ENCODE data around the gene TREM1.

TREM1 gene

GRCh38 chr6:41325446-41326066, 39.1 kb upstream of the TREM1 start:
- Histone ChIP-seq H3K9ac (ENCODE audit: low read length) (no peak overlapping the region), H2AFZ (ENCODE audit: low read length) (no peak overlapping the region), H3F3A (ENCODE audit: insufficient read depth, low read length) (no peaks in the 10 kb centered on the region), H3K4me1 (ENCODE audit: insufficient read depth, low read length, severe bottlenecking) (no peaks in the 10 kb centered on the region), H3K9me2 (ENCODE audit: low read depth, low read length) (no peaks in the 10 kb centered on the region), H3K79me2 (ENCODE audit: insufficient read depth, low read length) (no peaks in the 10 kb centered on the region), H3K4me3 (ENCODE audit: low read depth, low read length, poor library complexity, severe bottlenecking) (no peak overlapping the region), H3K4me2 (ENCODE audit: low read length) (no peak overlapping the region), H3K27me3 (ENCODE audit: insufficient read depth, low read length) (0 out of 2 replicates have a peak, but pooled peaks cover 3% of the 10 kb centered on the region), H3K36me3 (ENCODE audit: insufficient read depth, low read length) (no peaks in the 10 kb centered on the region), H3K27ac (ENCODE audit: low read depth, low read length, poor library complexity, severe bottlenecking) (no peak overlapping the region), H3K9me3 (ENCODE audit: low read length) (no peaks in the 10 kb centered on the region), H4K20me1 (ENCODE audit: insufficient read depth, low read length) (no peaks in the 10 kb centered on the region)
- TF ChIP-seq EZH2 (IDR thresholded peaks at IDR 0.05; ENCODE audit: borderline replicate concordance, low read length) (no peak), CTCF (IDR thresholded peaks at IDR 0.05; ENCODE audit: low read length) (no peak)

GRCh38 chr6:41321183-41321582, 34.7 kb upstream of the TREM1 start:
- Histone ChIP-seq H3K9me2 (ENCODE audit: low read depth, low read length) (no peaks in the 10 kb centered on the region), H4K20me1 (ENCODE audit: insufficient read depth, low read length) (no peaks in the 10 kb centered on the region), H3K4me3 (ENCODE audit: low read depth, low read length, poor library complexity, severe bottlenecking) (no peak overlapping the region), H3K27me3 (ENCODE audit: insufficient read depth, low read length) (0 out of 2 replicates have a peak, but pooled peaks cover 6% of the 10 kb centered on the region), H3K9me3 (ENCODE audit: low read length) (no peaks in the 10 kb centered on the region), H3K4me1 (ENCODE audit: insufficient read depth, low read length, severe bottlenecking) (peaks cover 11% of the 10 kb centered on the region), H3K36me3 (ENCODE audit: insufficient read depth, low read length) (no peaks in the 10 kb centered on the region), H3K9ac (ENCODE audit: low read length) (no peak overlapping the region), H3F3A (ENCODE audit: insufficient read depth, low read length) (no peaks in the 10 kb centered on the region), H3K27ac (ENCODE audit: low read depth, low read length, poor library complexity, severe bottlenecking) (no peak overlapping the region), H2AFZ (ENCODE audit: low read length) (no peak overlapping the region), H3K4me2 (ENCODE audit: low read length) (no peak overlapping the region), H3K79me2 (ENCODE audit: insufficient read depth, low read length) (no peaks in the 10 kb centered on the region)
- TF ChIP-seq CTCF (IDR thresholded peaks at IDR 0.05; ENCODE audit: low read length): no peak
- no peak for TF ChIP-seq EZH2 (IDR thresholded peaks at IDR 0.05; ENCODE audit: borderline replicate concordance, low read length)

- Histone ChIP-seq H3K4me1 (ENCODE audit: insufficient read depth, low read length, severe bottlenecking) (peaks cover 11% of the 10 kb centered on the region), H3K27me3 (ENCODE audit: insufficient read depth, low read length) (0 out of 2 replicates have a peak, but pooled peaks cover 3% of the 10 kb centered on the region), H3F3A (ENCODE audit: insufficient read depth, low read length) (no peaks in the 10 kb centered on the region), H3K4me3 (ENCODE audit: low read depth, low read length, poor library complexity, severe bottlenecking) (peak overlapping the region; percentile 43), H3K9me3 (ENCODE audit: low read length) (no peaks in the 10 kb centered on the region), H4K20me1 (ENCODE audit: insufficient read depth, low read length) (no peaks in the 10 kb centered on the region), H2AFZ (ENCODE audit: low read length) (peak overlapping the region; percentile 94), H3K4me2 (ENCODE audit: low read length) (peak overlapping the region; percentile 72), H3K9ac (ENCODE audit: low read length) (peak overlapping the region; percentile 40; the same call in 1 of the 2 replicates), H3K79me2 (ENCODE audit: insufficient read depth, low read length) (no peaks in the 10 kb centered on the region), H3K27ac (ENCODE audit: low read depth, low read length, poor library complexity, severe bottlenecking) (no peak overlapping the region), H3K9me2 (ENCODE audit: low read depth, low read length) (no peaks in the 10 kb centered on the region), H3K36me3 (ENCODE audit: insufficient read depth, low read length) (no peaks in the 10 kb centered on the region)
- TF ChIP-seq EZH2 (IDR thresholded peaks at IDR 0.05; ENCODE audit: borderline replicate concordance, low read length): no peak
- TF ChIP-seq CTCF (IDR thresholded peaks at IDR 0.05; ENCODE audit: low read length): peak; percentile 97
Observed at GRCh38 chr6:41318654-41319565, 32.4 kb upstream of the TREM1 start.

Data from OCI-LY1 (cell line).